Kidney glomerular epithelial cell (primary cell): Measurements from ENCODE around the gene CCSAP.

ENCODE experiments used
- DNase-seq: peaks from one replicate; lab custom pipeline; 2025; lab: John Stamatoyannopoulos, UW

Gene CCSAP

DNA sequence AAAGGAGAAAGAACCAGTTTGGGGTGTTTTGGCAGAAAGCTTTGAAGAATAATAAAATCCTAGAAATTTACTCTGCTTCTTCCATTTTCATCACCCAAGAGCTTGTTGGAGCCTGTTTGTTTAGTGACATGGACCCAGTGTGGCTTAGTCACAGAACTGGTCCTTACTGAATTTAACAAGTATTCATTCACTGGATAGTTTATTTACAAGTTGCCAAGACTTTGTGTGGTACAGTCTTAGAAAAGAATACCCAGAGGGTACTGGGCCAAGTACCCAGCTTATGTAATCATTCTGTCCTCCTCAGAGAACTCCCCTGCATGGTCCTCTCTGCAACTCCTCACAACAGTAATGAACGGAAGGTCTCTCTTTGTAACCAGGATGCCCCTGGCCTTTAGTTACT, 55.6 kb downstream of the CCSAP start:
- DNase-seq = no peak

DNA sequence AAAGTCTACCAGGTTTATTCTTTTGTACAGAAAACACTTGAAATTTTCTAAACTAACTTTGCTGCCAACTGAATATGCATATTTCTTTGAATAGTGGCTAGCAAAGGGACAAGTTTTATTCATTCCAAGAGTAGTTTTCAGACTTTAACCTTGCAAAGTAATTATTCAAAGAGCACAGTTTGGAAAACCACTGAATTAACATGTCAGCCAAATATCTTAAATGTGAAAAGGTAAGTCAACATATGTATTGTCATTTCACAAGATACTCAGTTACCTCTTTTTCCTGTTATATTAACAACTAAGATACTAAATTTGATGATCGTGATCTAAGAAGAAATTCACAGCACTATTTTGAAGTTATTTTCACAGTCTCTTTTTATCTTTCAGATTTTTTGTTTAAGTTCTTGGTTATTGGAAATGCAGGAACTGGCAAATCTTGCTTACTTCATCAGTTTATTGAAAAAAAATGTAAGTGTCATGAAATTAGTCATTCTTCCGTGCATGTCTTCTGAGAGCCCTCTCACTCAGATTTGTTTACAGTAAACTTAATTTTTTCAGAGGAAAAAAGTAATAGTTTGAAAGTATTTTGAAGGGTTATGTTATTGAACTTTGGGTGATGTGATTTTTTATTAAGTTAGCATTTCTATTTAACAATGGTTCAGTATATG, 56.6 kb downstream of the CCSAP start:
- DNase-seq = no peak

DNA sequence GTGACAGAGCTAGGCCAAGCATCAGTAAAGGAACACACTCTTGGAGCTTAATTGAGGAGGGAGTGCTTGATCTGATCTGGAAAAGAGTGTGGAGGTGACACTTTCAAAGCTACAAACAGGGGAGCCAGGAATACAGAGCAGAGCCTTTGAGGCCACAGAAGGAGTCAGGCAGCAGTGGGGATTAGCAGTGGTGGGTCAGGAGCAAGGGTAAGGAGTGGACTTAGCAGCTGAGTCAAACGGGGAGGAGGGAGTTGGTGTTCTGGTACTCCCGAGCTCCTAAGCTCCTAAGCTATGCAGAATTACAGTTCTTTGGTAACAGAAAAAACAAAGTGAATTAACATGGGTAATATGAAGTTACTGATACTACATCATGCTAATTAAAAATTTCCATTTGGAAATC, 57.4 kb downstream of the CCSAP start:
- DNase-seq = no peak

DNA sequence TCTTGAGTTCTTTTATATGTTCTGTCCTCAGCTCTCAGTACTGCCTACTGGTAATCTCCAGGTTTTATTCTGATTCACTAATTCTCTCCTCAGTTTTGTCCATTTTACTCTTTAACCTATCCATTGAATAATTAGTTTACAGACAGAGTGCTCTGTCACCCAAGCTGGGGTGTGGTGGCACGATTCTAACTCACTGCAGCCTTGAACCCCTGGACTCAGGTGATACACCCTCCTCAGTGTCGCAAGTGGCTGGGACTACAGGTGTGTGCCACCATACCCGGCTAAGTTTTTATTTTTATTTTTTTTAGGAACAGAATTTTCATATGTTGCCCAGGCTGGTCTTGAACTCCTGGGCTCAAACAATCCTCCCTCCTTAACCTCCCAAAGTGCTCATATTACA, 58.0 kb downstream of the CCSAP start:
- no peak for DNase-seq

DNA sequence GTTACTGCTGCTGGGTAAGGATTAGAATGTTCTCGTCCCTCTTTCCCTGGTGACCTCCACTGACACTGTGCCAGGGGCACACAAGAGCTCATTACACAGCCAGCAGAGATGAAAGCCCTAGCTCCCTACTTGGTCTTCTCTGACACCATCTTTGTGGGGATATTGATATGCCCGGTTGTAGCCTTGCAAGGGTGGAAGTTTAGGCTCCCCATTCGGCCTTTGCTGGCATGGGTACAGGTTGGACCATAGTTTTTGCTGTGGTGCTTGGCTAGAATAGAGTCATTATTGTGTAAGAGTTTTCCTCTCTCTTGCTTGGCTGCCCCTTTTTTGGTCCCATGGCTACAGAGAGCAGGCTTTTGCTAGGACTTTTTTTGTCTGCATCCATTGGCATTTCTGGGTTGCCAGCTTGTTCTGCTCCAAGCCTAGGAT, 59.6 kb downstream of the CCSAP start:
- no peak for DNase-seq

DNA sequence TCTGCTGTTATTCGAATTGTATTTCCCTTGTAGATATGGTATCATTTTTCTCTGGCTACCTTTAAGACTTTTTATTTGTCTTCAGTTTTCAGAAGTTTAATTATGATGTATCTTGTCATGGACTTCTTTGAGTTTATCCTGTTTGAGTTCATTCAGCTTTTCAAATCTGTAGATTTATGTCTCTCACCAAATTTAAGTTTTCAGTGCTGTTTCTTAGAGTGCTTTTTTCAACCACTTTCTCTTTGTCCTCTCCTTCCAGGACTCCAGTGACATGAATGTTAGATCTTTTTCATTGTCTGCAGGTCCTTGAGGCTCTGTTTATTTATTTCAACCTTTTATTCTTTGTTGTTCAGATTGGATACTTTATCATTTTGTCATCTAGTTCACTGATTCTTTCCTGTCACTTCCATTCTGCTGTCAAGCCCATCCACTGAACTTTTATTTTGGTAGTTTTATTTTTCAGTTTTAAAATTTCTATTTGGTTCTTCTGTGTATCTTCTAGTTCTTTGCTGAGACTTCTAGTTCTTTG, 60.5 kb downstream of the CCSAP start:
- DNase-seq = no peak

DNA sequence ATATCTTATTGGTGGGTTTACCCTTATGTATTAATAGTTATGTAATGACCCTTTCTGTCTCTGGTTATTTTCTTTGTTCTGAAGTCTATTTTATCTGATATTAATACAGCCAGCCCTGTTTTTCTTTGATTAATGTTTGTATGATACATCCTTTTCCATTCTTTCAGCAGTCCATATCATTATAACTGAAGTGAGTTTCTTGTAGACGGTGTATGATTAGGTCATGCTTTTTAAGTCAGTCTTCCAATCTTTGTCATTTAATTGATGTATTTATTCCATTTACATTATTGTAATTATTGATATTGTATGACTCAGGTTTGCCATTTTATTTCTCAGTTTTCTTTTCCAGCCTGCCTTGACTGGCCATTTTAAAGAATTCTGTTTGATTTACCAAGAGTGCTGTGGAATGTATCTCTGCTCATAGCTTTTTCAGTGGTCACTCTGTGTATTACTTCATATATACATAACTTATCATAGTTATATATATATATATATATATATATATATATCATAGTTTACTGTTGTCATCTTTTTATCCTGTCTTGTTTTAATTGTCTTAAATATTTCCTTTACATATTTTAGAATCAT, 61.4 kb downstream of the CCSAP start:
- DNase-seq = no peak

DNA sequence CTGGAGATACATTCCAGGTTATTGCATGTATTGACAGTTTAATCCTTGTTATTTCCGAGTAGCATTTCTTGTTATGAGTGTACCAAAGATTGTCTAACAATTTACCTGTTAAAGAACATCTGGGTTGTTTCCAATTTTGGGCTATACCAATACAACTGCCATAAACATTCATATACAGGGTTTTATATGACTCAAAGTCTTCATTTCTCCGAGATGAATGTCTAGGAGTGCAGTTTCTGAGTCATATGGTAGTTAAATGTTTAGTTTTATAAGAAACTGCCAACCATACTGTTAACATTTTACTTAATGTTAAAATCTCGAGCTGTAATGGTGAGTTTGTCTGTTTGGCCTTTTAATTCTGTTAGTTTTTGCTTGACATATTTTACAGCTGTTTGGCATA, 61.9 kb downstream of the CCSAP start:
- no peak for DNase-seq

DNA sequence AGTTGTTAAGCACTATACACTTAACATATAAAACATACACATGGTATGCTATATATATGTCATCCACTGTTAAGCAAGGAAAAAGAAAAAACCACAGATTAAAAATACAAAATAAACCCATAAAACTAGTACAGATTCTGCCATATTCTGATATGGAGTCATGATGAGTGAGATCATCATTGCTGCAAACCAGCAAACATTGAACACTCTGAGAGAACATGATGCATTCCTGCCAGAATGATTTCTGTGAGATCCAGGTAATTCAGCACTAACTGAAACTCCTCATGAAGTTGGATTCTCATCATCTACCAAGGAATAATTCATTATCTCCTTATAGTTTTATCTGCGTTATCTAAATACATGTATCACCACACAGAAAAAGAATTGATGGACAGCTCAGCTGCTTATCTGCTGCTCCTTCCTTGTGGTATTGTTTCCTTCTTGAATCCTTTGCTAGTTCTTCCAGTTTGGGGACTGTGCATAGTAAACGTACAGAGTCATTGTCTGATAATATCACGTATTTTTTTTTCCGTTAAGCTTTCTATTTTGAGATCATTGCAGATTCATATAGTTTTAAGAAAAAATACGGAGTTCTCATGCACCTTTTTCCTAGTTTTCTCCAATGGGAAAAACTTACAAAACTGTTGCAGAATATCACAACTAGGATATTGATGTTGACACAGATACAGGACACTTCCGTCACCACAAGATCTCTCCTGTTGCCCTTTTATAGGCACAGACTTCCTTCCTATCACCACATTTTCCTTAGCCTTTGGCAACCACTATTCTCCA, 62.6 kb downstream of the CCSAP start:
- no peak for DNase-seq

DNA sequence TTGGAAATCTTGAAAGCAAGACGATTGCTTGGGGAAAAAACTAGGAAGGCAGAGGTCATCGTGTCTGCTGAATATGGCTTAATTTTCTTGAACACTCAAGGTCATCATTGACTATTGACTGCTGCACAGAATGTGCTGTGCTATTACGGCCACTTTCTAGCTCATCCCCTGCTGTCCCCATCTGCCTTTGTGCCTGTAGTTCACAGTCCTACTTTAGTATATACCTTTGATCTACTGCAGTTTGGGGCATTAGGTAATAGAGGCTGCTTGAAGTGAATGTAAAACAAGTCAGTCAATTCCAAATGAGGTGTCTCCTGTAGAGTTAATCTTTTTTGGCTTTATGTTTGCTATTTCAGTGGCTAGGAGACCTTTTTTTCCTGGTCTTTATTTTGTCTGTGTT, 63.6 kb downstream of the CCSAP start:
- no peak for DNase-seq

DNA sequence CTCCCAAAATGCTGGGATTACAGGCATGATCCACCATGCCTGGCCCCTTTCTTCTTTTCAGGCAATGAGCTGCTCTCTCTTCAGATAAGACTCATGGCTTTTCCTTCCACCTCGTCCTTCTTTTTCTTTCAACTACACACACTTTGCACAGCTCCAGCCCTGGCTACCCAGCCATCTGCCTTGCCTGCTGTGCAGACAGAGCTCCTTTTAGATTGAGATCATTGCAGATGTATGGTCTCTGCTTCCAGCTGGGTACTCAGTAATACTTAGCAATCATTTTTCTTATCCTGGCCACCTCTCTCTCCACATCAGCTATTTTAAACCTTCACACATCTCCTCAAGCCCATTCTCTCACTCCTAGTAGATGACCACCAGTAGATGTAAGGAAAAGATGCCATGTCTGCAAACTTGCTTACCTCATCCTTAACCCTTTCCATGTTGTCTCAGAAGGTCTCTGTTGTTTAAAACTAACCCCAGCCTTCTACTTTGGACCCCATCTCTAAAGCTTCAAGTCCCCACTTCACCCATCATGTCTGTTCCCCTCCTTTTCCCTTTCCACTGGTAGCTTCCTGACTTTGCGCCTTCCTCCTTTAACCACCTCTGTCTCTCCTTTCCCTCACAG, 64.6 kb downstream of the CCSAP start:
- no peak for DNase-seq

DNA sequence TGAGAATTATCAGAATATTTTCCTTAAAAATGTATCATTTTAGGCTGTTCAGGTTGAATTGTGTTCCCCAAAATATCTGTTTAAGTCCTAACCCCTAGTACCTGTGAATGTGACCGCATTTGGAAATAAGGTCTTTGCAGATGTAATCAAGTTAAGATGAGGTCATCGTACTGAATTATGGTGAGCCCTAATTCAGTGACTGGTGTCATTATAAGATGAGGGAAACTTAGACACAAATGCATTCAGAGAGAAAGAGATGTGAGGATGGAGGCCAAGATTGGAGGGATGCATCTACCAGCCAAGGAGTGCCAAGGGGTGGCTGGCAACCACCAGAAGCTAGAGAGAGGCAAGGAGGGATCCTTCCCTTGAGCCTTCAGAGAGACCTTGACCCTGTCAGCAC, 67.8 kb downstream of the CCSAP start:
- DNase-seq = no peak

DNA sequence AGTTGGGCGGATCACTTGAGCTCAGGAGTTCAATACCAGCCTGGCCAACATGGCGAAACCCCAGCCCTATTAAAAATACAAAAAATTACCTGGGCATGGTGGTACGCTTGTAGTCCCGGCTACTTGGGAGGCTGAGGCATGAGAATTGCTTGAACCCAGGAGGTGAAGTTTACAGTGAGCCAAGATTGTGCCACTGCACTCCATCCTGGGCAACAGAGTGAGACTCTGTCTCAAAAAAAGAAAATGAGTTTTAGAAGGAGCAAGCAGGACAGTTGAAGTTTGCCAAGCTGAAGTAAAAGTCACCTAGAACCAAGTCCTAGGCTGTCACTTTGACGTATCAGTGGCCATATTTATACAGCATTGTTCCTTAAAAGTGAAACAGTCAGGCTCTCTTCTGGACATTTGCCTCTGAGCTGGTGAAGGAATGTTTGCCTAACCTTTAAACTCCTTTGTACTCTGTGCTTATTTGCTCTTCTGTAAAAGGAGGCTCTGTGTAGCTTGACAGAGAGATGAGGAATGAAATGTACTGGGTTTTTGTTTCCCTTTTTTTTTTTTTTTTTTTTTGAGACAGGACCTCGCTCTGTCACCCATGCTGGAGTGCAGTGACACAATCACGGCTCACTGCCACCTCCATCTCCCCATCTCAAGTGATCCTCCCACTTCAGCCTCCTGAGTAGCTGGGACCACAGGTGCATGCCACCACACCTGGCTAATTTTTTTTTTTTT, 69.2 kb downstream of the CCSAP start:
- no peak for DNase-seq

DNA sequence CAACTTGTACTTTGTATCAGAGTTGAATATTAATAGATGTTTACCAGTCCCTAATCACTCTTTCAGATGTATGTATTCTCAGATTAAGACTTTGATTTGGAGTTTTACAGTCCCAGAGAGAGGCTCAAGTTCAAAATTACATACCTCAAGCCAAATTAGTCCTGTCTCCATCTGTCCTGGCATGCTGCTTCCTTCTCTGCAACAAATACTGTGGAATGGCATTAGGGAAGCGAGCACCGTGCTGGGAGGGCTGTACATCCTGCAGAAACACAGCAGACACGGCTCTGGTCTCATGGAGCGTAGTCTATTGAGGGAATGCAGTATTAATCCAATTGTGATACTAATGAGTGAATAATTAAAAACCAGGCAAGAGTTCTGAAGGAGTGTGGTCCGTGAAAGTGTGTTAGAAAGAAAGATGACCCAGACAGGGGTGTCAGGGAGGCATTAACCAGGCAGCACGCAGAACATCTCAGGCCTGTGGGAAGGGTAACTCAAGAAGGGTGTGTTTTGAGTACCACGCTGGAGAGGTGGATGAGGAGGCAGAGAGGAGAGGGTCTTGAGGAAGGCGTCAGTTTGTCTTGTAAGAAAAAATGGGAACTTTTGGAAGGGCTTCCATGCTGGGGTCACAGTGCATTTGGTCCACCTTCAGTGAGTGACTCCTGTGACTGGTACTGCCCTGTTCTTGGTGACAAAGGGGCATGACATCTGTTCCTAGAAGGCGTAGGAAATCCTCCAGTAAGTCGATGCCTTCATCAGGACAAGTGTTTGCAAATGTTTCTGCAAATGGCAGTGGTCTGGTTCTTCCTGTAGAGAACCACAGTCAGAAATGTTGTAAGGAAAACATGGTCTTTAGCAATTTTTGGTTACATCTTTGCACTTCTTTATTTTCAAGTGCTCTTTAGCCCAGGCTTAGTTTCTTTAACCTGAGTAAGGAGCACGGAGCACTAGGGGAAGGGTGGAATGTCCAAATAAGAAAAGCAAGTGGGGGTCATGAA, 70.4 kb downstream of the CCSAP start:
- no peak for DNase-seq

DNA sequence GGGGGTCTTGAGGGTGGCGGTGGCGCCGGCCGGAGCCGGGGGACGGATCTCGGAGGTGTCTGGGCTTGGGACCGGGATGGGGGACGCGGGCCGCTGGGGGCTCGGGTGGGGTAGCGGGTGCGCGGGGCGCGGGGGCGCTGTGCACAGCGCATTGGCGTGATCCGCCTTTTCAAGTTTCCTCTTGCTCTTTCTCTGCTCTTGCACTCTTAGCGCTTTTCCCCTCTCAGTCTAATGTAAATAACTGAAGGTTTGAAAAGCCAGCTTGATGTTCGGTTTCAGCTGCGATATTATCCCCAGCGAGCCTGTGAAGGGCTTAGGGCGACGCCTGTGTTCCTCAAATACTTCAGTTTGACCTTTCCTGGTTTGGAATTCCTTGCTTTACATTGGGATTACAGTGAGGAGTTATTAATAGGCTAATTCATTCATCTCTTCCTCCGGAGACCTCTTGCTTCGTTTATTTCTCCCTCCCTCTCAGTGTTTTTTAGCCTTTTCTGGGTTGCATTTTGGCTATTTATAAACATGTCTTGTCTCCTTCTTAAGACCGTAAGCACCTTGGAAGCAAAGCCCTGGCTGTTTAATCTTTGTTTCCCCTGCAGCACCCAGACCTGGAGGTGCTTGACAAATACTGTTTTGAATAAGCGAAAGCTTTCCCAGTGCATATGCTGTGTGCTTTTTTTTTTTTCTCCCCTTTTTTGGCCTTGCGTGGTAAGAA, 71.2 kb downstream of the CCSAP start:
- DNase-seq = no peak
